Stimulated activated CD8-positive, alpha-beta memory T cell treated with anti-CD3 and anti-CD28 coated beads, Interleukin-2, amount 100 ng/mL, for 48 hours (primary cell): ENCODE results near the gene DDX31.
"Not testable (repeated sequence)": the region's sequence is repeated elsewhere in the genome, so short reads cannot be mapped to it uniquely, and the experiment has no call there.

Experiments used
- DNase-seq, 2 donors: peaks; one replicate each; pipeline ENCODE4 v3.0.0-alpha.2; 2020; ENCODE audit warnings: low read depth in 2 of 2

The DDX31 gene

DNA sequence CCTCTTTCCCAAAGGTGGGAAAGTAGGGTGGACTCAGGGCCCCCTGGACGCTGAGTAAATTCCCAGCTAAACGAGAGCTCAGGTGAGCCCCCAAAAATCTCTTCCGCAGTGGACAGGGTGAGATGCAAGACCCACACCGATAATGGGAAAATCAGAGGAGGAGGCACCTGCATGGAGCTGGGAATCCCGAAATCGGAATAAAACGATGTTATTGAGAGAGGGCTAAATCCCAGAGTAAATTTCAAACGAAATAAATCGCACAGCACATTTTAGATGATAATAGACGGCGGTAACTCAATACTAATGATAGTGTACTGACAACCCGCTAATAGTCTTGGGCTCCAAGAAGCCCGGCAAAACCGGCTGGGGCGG, 90.4 kb downstream of the DDX31 start:
- no peak for DNase-seq

DNA sequence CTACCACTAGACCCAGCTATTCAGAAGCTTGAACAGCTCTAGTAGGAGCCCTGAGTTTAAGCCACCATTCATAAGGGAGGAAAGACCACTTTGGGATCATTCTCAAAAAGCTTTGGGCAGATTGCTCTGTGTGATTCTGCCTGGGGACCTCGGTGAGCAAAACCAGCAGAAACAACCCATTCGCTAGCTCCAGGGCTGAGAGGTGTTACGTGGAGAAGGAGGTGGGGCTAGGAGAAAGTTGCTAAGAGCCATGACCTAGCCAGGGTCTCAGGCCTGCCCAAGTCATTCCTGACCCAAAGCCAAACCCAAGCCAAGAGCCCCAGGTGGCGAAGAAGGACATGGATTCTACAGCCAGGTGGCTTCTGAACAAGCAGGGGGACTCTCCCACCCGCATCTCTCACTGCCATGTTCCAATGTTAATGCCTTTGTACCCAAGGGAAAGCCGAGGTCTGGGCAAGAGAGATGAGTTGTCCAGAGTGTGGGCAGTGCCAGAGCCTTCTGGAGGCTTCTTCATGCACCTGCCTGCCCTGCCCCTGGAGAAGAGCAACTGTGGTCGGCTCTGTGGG, 91.3 kb downstream of the DDX31 start:
- DNase-seq: no peak

DNA sequence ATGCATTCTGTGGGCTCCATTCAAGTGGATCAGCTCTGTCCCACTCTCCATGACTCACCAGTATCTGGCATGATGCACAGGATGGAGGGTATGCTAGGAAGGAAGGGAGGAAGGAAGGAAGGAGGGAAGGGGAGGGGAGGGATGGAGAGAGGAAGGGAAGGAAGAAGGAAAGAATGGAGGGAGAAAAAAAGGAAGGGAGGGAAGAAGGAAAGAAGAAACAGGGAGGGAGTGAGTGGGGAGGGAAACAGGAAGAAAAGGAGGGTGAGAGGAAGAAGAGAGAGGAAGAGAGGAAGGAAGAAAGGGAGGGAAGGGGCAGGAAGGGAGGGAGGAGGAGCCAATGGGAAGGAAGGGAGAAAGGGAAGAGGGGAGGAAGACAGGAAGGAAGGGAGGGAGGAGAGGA, 92.7 kb downstream of the DDX31 start:
- DNase-seq: no peak

DNA sequence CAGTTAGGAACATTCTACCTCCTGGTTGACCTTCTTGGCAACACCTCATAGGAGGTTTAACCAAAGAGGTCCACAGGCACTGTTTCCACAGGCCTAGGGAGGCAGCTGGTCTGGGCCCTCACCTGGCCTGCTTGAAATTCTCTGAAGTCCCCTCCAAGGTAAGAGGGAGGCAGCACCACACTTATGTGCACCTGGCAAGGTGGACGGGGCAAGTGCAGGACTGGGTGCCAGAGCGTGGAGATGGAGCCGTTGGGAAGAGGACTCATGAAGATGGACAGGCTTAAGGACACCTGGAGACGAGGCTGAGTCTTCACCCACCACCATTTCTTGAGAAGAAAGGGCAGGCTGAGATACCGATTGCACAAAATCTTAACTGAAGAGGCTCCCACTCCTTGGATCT, 94.0 kb downstream of the DDX31 start:
- no peak for DNase-seq

DNA sequence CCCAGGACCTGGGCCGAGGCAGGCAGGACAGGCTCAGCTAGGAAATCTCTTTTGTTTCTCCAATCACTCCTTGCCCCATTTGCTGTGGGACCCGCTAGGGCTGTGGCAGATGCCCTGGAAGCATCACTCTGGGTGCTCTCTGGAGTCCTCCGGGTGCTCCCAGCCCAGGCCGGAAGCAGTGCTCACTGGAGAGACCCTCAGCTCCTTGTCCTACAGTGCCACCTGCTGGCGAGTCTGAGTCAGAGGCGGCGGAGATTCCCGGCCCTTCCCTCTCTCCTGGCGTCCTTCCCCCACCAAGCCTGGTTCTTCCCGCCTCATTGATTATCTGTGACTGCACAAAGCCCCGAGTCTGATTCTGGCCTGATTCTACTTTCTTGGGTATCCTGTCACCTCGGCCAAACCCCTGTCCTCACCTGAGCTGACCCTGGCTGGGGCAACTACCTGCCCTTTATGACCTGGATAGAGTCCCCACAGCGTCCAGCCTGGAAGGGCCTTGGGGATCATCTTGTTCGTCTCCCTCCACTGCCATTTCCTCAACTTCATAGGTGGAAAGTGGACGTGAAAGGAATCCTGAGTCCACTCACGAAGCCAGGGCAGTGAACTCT, 94.7 kb downstream of the DDX31 start:
- peak; percentile 41 to 43 for DNase-seq

DNA sequence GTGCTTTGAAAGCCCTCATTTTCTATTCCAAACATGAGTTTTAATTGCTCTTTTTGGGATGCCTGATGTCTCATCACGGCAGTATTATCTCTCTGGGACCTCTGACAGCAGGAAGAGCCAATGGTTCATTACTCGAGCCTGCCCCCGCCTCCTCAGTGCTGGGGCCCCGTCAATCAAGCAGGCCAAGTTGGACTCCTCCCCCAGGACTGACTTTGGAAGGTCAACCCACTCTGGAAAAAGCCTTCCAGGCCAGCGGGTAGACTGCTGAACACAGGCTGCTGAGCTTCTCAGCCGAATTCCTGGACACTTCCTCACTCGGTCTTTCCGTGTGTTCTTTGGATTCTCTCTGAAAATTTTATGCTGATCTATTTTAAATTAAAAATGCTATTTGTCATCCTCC, 96.9 kb downstream of the DDX31 start:
- DNase-seq: no peak

DNA sequence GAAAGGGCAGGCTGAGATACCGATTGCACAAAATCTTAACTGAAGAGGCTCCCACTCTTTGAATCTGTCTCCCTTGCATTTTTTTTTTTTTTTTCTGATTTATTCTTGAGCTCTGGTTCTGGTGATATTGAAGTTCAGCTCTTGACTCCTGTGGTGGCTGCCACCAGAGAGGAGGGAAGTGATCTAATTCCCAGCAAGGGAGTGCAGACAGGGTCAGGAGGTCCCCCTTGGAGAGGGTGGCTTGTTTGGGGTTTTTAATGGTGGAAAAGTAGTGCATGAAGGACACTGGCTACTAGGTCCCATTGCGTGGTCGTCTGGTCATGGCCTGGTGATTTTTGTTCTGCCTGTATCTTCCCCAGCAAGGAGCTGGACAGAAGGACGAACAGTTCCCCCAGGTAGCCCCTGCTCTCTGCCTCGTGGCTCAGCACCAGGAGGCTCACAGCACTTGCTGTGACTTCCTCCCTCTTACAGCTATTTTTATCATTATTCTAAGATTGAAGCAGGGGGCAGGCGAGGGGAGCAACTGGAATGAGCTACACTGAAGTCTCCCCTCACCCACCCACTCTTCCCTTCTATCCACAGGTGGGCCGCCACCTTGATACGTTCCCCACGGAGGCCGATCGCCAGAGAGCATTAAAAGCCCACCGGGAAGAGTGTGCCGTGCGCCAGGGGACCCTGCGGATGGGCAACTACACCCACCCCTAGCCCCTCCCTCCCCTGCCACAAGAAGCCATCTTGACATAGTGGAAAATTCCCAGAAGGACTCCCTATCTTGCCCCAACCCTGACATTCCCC, 97.8 kb downstream of the DDX31 start:
- no peak for DNase-seq

DNA sequence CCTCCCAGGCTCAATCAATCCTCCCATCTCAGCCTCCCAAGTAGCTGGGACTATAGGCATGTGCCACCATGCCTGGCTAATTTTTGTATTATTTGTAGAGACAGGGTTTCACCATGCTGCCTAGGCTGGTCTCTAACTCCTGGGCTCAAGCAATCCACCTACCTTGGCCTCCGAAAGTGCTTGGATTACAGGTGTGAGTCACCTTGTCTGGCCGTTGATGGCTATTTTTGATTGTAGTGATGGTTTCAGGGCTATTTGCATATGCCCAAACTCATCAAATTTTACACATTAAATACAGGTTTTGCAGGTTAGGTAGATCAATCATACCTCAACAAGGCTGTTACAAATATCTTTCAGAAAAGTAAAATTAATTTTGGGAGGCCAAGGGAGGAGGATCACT, 101.0 kb downstream of the DDX31 start:
- not testable (repeated sequence) for DNase-seq

DNA sequence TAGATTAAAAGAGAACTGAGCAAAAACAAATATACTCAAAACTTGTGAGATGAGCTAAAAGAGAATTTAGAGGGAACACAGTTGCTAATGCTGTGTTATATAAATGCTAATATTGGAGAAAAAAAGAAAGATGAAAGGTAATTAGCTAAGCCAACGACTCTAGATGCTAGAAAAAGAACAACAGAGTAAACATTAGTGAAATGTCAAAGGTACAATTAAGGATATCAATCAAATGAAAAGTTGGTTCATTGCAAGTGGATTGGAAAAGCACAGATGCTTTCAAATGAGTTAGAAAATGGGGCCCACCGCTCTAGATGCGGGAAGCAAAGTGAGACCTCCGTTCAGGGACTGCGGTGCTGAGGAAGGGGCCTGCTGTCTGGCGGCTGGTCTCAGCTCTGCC, 105.3 kb downstream of the DDX31 start:
- DNase-seq: no peak

DNA sequence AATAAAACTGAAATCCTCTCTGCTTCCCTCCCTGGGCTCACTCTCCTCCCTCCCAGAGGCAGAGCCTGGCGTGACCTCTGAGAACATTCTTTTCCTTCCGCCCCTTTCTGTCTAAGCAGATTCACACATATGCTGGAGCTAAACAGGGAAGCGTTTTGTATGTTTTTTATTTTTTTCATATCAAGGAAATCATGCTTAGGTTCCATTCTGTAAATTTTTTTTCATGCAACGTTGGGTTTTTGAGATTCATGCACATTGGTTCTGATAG, 107.5 kb downstream of the DDX31 start:
- DNase-seq: no peak

DNA sequence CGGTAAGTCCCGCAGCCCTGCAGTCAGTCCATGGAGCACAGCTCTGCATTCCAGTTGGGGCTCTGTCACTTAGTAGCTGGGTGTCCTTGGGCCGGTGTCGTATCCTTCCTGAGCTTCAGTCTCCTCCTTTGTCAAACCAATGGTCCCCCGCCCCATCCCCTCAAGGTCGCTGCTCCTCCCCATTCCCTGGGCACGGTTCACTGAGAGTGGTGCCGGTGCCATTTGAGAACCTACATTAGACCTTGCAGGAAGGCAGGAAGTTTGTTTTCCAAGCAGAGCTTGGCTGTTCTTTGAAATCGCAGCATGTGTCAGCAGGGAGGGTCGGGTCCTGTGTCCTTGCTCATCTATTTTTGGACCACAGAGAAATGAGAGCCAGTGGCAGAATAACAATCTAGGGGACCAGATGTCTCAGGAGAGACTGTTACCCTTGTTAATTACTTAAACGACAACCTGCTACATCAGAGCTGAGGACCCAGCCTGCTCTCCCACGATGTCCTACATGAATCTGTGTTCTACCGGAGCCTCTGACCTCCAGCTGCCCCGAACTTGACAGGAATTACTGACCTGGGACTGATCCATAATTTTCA, 109.1 kb downstream of the DDX31 start:
- DNase-seq: no peak

DNA sequence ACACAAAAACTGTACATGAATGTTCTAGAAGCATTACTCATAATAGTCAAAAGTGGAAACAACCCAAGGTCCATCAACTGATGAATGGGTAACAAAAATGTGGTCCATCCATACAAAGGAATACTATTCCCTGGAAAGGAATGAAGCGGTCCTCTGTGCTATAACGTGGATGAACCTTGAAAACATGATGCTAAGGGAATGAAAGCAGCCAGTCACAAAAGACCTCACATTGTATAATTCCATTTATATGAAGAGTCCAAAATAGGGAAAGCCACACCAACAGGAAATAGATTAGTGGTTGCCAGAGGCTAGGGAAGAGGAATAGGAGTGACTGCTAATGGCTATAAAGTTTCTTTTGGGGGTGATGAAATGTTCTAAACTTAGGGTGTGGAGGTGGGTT, 110.1 kb downstream of the DDX31 start:
- no peak for DNase-seq

DNA sequence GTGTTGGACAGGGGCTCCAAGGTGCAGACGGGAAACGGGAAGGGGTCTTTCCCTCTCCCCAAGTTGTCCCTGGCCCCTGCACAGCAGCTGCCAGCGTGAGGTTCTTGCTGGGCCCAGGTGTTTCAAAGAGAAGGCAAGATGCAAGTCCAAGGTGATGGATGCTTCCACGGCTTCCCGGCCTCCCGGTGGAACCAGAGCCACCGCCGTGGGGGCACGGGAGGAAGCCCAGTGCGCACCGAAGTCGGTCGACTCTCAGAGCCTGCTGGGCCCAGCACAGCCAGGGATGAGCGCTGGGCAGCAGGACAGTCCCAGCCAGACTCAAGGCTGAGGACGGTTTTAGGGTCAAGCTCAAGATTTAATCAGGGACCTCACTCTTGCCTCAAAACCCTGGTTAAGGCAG, 112.6 kb downstream of the DDX31 start:
- no peak for DNase-seq

DNA sequence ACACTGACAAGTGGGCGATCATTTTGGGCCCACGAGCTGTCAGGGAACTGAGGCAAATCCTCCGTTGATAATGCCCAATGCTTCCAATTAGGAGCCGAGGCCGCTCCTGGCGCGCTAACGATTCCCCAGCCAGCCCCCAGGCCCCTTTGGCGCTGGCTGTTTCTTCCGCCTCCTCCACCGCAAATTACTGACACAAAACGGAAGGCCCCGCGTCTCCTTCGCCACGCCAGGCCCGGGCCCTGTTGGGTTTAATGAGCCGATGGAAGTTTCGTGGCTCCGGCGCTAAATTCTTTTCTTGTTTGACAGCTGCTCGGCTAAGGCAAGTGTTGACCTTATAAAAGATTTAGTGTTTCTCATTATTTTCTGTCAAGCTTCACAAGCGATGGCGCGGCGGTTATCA, 113.1 kb downstream of the DDX31 start:
- DNase-seq: no peak

DNA sequence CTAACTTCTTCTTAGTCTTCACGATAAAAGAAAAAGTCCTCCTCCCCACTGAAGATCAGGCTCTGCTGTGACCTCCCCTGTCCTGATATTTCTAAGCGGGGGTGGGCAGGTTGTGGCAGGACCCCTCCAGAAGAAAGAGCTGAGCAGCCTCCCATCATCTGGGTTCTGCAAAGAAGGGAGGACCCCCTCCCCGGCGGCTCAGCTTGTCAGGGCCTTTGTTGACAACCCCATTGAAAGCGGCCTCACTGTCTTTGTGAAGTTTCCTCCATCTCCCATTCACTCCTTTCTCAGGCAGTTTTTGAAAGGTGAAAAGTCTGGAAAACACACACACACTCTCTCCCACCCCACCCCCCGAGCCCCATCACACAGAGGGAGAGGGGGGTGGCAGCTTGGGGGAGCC, 113.5 kb downstream of the DDX31 start:
- no peak for DNase-seq

DNA sequence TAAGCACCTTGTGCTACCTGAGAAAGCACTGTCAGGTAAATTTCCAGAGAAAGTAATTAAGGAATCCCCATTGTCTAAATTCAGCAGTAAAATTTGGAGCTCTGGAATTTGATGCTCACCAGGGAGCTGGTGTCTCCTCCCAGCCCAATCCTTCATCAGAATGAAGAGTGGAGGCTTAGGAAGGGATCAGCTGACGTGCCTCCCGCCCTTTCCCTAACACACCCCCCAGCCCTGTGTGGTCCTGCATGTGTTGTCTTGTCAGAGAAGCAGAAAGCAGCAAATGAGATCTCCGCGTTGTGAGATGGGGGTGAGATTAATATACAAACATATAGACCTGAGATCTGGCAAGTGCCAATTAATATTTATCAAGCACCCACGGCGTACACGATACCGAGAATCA, 114.3 kb downstream of the DDX31 start:
- DNase-seq: no peak

DNA sequence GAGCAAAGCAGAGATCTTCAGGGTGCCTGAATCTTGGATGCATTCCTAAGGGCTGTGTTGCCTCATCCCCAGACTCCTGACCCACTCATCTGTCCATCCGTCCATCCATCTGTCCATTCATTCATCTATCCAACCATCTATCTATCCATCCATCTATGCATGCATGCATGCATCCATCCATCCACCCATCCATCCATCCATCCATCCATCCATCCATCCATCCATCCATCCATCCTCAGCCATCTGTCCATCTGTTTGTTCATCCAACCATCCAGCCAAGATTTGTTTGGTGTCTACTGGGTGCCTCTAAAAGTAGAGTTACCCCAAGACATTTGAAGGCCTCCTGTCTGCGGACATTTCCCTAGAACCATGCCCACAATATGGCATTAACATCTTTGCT, 115.0 kb downstream of the DDX31 start:
- DNase-seq: no peak

DNA sequence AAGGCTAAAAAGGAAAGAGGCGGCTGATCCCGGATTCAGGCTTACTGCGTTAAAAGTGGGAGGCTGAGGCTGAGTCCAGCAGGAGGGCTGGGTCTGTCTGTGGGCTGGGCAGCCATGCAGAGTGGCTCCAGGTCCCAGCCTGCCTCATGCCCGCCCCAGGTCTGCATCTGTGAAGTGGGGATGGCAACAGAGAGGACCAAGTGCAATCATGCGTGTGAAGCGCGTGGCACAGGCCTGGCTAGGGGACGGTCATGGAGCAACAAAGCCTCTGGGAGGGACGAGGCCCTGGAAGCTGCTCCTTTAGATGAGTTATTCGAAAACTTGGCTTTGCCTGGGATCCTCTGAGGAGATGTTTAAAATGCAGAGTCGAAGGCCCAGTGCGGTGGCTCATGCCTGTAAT, 117.7 kb downstream of the DDX31 start:
- DNase-seq: no peak

DNA sequence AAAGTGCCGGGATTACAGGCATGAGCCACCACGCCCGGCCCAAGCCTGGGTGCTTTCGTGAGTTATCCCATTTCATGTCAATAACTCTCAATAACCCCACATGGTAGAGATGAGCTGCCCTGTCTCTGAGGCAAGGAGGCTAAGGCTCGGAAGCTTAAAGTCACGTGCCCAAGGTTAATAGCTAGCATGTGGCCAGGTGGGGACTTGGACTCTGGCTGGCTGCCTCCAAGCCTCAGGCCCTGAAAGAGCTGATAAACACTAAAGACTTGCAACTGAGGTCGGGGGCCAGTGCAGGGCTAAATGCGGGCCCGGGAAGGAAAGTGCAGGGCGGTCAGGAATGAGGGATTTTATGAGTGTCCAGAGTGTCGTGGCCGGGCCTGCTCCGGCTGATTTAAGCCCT, 118.2 kb downstream of the DDX31 start:
- no peak for DNase-seq

DNA sequence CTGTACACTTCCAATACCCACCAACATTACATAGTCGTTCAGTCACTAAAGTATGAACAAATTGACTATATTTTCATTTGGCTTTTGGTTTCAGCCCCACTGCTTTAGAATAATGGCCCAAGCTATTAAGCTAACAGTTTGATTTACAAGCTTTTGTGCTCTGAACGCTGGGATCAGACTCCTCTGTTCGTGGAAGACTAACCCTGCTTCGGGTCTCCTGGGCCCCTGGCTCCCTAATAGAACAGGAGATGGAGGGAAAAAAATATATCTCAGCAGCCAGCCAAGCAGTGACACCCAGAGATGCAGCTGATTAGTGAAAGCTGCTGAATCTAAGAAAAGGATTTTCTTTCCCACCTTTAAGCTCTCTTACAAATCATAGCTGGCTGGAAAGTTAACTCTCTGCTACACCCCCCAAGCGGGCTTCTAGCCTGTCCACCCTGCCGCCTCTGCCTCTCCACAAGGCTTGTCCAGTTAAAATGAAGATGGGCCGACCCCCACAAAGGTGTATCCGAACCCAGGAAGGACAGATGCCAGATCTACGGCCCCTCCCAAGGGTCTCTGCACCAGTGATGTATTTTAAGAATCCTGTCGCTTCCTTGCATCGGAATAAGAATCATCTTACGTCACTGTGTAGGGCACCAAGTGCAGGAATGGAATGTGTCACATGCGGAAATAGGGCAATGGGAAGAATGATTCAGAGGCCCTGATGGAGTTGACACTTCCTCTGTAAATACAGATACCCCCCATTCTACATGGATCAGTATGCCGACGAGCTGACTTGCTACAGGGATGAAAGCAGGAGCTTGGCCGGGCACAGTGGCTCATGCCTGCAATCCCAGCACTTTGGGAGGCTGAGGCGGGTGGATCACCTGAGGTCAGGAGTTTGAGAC, 120.8 kb downstream of the DDX31 start:
- no peak for DNase-seq

DNA sequence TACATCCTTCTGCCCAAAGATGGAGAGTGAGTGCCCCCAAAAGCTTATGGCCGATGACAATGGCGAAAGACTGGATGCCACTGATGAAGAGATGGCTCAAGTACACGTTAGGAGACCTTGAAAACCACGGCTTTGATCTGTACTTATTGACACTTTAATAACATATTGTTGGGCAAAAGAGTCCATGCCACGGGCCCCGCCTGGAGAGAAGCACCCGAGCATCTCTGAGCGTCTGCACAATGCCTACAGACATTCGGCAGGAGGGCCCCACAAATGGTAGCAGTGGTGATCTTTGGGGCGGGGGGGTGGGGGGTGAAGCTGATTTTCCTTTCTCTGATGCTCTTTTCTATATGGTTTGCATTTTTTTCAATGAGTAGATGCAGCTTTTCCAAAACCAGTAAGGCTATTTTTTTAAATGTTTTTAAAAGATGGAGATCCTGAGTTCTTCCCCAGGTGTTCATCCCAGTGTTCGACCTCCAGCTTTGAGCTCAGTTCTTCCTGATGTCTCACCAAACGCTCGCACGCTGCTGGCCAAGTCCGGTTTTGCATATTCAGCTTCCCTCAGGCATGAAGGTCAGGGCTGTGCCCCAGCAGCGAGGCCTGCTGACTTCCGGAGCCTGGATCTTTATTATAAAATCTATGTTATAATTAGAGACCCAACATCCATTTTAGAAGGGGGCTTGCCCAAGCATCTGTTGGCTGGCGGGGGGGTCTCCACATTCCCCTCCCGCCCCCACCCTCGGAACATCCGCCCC, 121.6 kb downstream of the DDX31 start:
- DNase-seq: no peak

DNA sequence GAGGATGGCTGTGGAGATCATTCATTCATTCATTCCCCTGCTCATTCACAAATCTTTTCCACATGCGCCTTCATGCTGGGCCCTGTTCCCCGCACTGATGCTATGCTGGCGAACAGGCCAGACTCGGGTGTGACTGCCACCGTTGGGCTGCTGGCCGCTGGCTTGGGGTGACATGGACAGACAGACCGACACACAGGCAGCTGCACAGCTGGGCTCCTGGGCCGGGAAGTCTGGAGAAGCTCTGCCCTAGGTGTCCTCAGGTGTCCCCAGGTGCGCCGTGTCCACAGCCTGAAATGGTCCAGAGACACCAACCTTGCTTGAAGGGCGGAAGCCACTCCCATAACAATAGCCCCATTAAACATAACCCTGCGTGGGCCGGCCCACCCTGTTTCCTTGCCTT, 122.3 kb downstream of the DDX31 start:
- DNase-seq: no peak
